ENCODE data around the gene ARHGEF9. TPM values are rescaled to one million over a fixed set of nuclear protein-coding genes. Genes with fewer than 3 reads are reported as not detected.

Gene ARHGEF9
- total RNA-seq, 1 experiment from 2014 or later: 3.0 TPM

DNA sequence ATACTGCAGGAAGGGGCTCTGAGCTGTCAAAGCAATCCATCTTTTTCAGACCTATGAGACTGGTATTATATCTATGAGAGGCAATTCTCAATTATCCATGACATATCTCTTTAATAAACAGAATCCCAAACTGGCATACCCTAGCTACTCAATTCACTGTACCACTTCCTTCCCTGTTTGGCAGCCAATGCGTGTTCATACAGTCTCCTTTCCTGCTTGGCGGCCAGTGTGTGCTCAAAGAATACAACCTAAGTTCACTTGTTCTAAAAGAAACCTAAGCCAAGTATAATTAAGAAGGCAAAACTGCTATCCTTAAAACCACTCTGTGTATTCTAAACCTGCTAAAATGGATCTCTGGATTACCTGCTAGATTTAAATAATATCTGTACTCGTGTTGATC, 38.3 kb downstream of the ARHGEF9 start:
- no peak for DNase-seq (ENCODE audit: low spot score)

DNA sequence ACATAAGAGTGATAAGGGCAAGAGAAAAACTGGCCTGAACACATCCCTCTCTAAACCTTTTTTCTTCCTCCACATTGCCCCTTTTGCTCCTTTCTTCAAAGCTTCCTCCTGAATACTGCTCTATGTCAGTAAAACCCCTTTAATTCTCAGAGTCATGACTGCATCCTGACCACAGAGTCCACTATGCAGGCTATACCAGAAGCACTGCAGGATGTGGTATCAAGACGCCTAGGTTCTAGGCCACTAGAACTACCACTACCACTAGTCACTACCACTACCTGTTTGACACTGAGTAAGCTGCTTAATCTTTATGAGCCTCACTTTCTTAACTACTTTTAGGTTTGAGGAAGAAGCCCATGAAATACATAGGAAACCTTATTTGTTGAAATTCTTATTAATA, 38.7 kb downstream of the ARHGEF9 start:
- DNase-seq (ENCODE audit: low spot score): no peak

DNA sequence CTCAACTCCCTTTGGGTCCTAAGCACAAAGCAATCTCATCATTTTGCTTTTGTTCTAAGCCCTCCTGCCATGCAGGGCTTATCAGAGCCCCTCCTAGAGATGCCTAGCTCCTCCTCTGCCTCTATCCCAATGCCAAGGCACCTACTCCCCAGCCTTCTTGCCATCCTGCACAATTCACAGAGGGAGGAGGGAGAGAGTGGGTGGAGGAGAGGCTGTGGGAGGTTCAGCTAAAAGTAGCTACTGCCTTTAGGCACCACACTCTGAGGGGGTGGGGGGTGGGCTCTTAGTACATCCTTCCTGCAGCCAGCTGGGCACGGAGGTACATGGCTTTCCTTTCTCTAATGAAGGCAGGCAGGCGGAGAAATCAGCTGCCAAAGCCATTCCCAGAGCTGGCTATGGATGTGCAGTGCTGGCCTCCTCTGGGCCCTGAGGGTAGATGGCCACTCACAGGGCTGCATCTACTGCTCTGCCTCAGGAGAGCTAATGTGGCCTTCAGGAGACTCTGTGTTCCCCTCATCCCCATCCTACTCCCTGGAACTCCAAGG, 40.1 kb downstream of the ARHGEF9 start:
- no peak for DNase-seq (ENCODE audit: low spot score)

DNA sequence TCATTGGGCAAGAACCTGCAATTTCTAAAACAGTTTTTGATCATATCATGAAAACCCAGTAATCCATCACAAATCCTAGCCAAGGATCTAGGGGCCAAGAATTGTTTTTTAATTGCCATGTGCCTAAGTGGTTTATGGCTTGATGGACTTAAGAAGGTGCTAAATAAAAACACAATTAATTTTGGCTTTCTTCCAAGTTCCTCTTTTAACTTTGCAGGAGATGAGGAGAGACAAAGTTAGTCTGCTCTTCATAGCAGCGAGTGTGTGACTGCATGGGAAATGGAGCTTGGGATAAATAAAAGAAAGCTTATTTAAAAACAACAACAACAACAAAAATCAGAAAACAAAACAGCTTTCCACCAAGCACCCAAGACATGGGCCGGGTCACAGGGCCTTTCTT, 41.4 kb downstream of the ARHGEF9 start:
- no peak for DNase-seq (ENCODE audit: low spot score)

GRCh38 chrX:63740382-63740781, 44.6 kb downstream of the ARHGEF9 start:
- no peak for DNase-seq (ENCODE audit: low spot score)

DNA sequence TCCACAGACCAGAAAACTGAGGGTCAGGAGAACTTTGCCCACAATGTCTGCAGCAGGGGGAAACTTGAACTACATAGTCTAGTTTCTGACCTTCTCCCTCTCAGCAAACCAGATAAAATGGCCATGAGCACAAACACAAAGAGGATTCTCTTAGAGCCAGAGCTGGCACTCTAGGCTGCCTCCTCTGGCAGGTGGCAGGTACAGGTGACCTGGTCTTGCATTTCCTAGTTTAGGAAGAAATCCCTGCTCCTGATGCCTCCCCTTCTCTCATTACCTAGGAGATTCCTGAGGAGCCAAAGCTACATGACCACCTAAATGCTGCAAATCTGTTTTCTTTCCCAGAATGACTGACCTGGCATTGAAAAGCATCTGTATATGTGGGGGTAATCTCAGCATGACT, 45.1 kb downstream of the ARHGEF9 start:
- DNase-seq (ENCODE audit: low spot score): no peak

DNA sequence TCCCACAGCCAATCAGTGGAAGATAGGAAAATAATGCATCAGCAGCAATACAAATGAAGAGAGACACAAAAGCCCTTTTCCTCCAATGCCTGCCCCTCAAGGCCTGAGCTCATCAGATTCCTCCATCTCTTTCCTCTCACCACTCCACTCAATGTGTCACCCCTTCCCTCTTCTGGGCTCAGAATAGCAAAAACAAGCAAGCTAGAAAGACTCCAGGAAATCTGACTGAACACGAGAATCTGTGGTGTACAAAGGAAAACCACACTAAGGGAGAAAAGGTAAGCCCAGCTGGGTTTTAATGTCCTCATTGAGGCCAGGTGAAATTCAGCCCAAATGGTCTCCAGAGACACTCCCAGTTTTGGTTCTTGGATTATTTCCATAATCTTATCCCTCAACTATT, 46.3 kb downstream of the ARHGEF9 start:
- no peak for DNase-seq (ENCODE audit: low spot score)

- DNase-seq (ENCODE audit: low spot score): no peak
These were observed 47.7 kb downstream of the ARHGEF9 start for GRCh38 chrX:63737131-63737921.

GRCh38 chrX:63735882-63736281, 49.1 kb downstream of the ARHGEF9 start:
- no peak for DNase-seq (ENCODE audit: low spot score)

DNA sequence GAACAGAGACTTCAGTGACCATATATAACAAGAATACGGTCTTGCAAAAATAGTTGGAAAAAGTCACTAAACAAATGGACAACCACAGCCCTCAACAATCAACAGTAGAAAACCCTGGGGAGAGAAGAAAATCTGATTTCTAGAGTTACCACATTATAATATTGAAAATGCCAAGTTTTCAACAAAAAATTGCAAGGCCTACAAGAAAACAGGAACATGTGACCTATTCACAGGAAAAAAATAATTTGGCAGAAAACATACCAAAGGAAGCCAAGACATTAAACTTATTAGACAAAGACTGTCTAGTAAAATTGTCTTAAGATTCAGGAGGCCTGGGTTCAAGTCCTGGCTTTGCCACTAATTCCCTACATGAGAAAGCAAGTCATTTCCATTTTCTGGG, 64.7 kb downstream of the ARHGEF9 start:
- no peak for DNase-seq (ENCODE audit: low spot score)

DNA sequence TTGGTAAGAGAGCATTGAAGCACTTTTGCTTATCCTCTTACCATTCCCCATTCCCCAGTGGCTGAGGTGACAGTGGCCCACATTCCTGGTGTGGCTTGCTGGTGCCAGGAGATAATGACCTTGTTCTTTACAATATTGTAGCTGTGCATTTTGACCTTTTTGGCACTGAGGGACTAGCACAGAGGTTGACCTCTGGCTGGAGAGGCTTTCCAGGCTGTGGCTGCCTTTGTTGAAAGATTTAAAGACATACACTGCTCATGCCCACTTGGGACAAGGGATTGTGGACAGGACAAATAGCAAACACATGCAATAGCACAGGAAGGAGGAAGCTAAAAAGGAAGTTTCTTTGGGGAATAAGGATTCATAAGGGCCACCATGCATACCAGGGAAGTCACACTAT, 65.4 kb downstream of the ARHGEF9 start:
- no peak for DNase-seq (ENCODE audit: low spot score)

DNA sequence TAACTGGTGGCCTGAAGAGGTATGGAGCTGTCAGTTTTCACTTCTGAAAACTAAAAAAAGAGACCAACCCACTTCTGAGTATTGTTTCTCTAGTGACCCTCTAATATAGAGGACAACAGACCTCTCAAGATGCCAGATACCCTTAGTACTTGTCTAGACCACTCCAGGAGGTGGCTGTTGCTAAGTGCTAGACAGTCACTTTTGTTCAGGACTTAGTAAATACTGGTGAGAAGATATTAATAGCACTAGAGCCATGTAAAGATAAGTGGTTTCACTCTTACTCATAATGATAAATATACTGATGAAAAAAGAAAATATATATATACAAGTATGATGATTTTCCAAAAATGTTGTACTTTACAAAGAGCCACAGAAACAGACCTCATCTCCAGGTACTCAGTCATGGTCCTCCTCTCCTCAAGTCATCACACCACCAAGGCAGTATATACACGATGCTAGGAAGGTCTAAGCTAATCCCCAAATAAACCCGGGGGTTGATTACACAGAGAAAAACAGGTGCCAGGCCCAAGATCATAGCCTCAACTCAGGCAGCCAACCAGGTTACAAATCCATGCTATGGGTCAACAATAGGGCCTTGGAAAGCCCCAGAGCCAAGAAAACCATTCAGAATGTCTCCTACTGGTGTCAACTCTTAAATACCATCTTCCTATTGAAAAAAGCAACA, 66.9 kb downstream of the ARHGEF9 start:
- no peak for DNase-seq (ENCODE audit: low spot score)

GRCh38 chrX:63713526-63713925, 71.5 kb downstream of the ARHGEF9 start:
- no peak for DNase-seq (ENCODE audit: low spot score)

GRCh38 chrX:63708801-63709200, 76.2 kb downstream of the ARHGEF9 start:
- no peak for DNase-seq (ENCODE audit: low spot score)

DNA sequence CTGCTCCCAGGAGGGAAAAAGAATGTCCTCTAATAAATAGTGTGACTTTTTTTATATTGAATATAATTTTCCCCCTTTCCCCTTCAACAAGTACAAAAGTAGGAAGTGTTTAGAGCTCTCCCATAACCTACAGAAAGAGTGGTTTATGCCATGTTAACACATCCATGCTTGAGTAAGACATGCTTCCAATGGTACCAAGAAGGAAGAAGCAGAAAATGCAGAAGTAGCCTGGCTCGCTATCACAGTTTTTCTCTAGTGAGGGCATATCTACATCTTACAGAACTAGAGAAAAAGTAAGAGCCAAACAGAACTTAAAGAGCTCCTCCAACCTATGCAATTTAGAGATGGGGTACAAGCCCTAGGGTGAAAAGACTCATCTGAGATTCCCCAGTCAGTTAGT, 82.5 kb downstream of the ARHGEF9 start:
- no peak for DNase-seq (ENCODE audit: low spot score)

DNA sequence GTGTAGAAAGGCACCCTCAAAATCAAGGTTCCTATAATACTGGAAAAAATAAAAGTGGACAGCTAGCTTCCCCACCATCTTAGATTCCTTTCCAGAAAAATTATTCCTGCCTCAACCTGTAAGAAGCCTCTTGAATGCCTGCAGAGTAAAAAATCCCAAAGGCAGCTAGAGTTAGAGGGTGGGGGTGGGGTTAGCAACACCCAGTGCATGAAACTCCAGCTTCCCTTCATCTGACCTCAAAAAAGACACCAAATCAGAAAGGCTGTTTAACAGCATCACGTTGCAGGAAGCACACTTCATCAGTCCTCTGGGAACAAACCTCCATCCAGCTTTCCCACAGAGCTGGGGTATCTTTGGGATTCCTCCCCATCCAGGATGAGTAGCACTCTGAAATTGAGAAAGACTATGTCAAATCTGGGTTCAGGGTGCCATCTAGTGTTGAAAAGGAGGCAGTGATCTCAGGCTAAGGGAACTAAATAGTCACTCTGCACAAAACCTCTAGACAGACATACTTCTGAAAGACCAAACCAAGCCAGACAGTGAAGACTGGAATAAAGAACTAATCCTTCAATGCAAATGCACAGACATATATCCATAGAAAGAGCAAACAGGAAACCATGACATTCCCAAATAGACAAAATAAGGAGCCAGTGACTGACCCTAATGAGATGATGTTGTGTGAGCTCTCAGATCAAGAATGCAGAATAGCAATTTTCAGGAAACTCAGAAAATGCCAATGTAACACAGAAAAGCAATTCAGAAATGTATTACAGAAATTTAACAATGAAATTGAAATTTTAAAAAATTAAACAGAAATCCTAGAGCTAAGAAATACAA, 97.9 kb downstream of the ARHGEF9 start:
- peak; percentile 70 for DNase-seq (ENCODE audit: low spot score)

GRCh38 chrX:63680423-63680822, 104.6 kb downstream of the ARHGEF9 start:
- no peak for DNase-seq (ENCODE audit: low spot score)

- no peak for DNase-seq (ENCODE audit: low spot score)
These were observed 105.6 kb downstream of the ARHGEF9 start for GRCh38 chrX:63679432-63679831.

GRCh38 chrX:63675716-63676115, 109.3 kb downstream of the ARHGEF9 start:
- DNase-seq (ENCODE audit: low spot score): no peak

GRCh38 chrX:63673896-63674295, 111.1 kb downstream of the ARHGEF9 start:
- no peak for DNase-seq (ENCODE audit: low spot score)

DNA sequence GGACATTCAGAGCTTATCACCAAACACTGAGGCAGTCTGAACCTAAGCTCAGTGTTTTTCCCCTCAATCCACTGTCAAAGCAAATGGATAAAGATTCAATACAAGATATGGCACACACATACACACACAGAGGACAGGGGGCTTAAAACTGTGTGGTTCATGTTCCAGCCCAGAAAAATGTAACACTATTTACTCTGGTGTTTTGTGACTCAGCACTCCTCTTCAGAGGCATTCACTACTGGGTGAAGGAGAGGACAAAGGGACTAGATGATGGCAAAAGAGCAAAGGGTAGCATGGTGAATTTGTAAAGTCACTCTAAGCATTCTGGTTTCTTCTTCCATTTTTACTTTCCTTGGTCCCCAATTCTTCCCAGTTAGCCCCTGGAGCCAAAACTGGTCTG, 120.3 kb downstream of the ARHGEF9 start:
- no peak for DNase-seq (ENCODE audit: low spot score)

DNA sequence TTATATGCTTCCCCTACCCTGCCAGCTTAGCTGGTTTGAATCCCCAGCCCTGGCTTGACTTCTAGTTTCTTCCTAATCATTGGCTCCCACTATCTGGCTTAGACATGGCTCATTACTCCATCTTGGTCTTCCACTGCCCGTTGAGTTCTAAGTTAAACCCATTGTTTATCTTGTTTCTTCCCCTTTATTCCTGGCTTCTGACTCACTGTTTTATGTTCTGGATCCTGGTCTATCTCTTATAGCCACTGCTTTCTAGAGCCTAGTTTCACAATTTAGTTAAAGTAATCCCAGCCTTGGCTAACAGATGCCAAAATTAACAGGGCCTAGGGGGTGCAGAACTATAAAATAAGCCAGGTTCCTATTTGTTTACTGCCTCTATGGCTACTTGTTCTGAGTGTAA, 120.9 kb downstream of the ARHGEF9 start:
- no peak for DNase-seq (ENCODE audit: low spot score)

All from HT-29 (cell line).